ENCODE measurements around the gene CLEC7A. TPM values are rescaled to one million over a fixed set of nuclear protein-coding genes. Genes with fewer than 3 reads are reported as not detected.

CLEC7A gene
- total RNA-seq, 1 experiment from 2014 or later, result not detected

DNA sequence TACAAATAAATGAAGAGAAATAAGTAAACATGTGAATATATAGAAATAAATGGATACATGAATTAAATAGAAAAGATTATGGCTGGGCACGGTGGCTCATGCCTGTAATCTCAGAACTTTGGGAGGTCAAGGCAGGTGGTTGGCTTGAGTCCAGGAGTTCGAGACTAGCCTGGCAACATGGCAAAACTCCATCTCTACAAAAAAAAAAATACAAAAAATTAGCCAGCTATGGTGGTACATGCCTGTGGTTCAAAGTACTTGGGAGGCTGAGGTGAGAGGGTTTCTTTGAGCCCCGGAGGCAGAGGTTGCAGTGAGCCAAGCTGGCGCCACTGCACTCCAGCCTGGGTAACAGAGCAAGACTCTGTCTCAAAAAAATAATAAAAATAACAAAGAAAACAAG is 5.1 kb upstream of the CLEC7A start:
- intact Hi-C loops (cut with micrococcal nuclease), result no loop called here
- no peak overlapping the region for H3K9ac ChIP-seq (ENCODE audit: low read length)
- peaks cover 3% of the 10 kb centered on the region; the same call in 1 of the 2 replicates for H3K27me3 ChIP-seq (ENCODE audit: insufficient read depth, low read length)
- H3K4me2 ChIP-seq (ENCODE audit: low read length), result no peak overlapping the region
- POLR2A ChIA-PET, result no interaction called here
- no peak overlapping the region for H3K4me3 ChIP-seq (replicated peaks in 1 of 2; ENCODE audit: low read depth in 1 of 2, low read length in 2 of 2)
- H4K20me1 ChIP-seq (ENCODE audit: insufficient read depth), result no peaks in the 10 kb centered on the region
- H3K79me2 ChIP-seq (ENCODE audit: insufficient read depth, low read length), result no peaks in the 10 kb centered on the region
- ATAC-seq (no peak), DNase-seq (ENCODE audit: low read depth, low spot score) (no peak)
- no peak overlapping the region for H3K27ac ChIP-seq (ENCODE audit: low read depth, low read length)
- H3K9me2 ChIP-seq (ENCODE audit: insufficient read depth), result no peaks in the 10 kb centered on the region
- H2AFZ ChIP-seq (ENCODE audit: low read depth, low read length, poor library complexity, severe bottlenecking), result no peak overlapping the region
- H3K4me1 ChIP-seq (ENCODE audit: control insufficient read depth in 1 of 2, insufficient read depth in 2 of 2, low read length in 2 of 2), result peaks cover 0 to 3% of the 10 kb centered on the region in 2 experiments; a peak in 1 of 4 replicates
- H3K9me3 ChIP-seq (ENCODE audit: control insufficient read depth in 1 of 2, insufficient read depth in 1 of 2, low read depth in 1 of 2, low read length in 2 of 2), result no peaks in the 10 kb centered on the region
- RAD21 ChIA-PET (ENCODE audit: low non-redundant PET in 1 of 2, low total read pairs in 2 of 2, uncharacterized antibody in 2 of 2, unreplicated experiment in 2 of 2), result no interaction called here
- no TSS peak for BruUV-seq (replicated peaks)
- H3K36me3 ChIP-seq (ENCODE audit: control insufficient read depth in 1 of 2, insufficient read depth in 2 of 2, low read length in 2 of 2), result no peaks in the 10 kb centered on the region
- no peak for TF ChIP-seq ZFX (IDR thresholded peaks at IDR 0.05)
- TF ChIP-seq, protein P1, sequence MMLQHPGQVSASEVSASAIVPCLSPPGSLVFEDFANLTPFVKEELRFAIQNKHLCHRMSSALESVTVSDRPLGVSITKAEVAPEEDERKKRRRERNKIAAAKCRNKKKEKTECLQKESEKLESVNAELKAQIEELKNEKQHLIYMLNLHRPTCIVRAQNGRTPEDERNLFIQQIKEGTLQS (IDR thresholded peaks at IDR 0.05), result no peak
- no peak for TF ChIP-seq YY1 (IDR thresholded peaks at IDR 0.05; ENCODE audit: extremely low read depth, insufficient replicate concordance, low read depth, low read length)
- no peak for TF ChIP-seq POLR2A (IDR thresholded peaks at IDR 0.05; ENCODE audit: borderline replicate concordance, extremely low read depth, insufficient read depth, insufficient read length)
- no peak for TF ChIP-seq SP1 (IDR thresholded peaks at IDR 0.05; ENCODE audit: low read depth)
- TF ChIP-seq FOSL1 (IDR thresholded peaks at IDR 0.05; ENCODE audit: low read depth), result no peak
- TF ChIP-seq EZH2phosphoT487 (IDR thresholded peaks at IDR 0.05; ENCODE audit: borderline replicate concordance), result no peak
- TF ChIP-seq, protein P2, sequence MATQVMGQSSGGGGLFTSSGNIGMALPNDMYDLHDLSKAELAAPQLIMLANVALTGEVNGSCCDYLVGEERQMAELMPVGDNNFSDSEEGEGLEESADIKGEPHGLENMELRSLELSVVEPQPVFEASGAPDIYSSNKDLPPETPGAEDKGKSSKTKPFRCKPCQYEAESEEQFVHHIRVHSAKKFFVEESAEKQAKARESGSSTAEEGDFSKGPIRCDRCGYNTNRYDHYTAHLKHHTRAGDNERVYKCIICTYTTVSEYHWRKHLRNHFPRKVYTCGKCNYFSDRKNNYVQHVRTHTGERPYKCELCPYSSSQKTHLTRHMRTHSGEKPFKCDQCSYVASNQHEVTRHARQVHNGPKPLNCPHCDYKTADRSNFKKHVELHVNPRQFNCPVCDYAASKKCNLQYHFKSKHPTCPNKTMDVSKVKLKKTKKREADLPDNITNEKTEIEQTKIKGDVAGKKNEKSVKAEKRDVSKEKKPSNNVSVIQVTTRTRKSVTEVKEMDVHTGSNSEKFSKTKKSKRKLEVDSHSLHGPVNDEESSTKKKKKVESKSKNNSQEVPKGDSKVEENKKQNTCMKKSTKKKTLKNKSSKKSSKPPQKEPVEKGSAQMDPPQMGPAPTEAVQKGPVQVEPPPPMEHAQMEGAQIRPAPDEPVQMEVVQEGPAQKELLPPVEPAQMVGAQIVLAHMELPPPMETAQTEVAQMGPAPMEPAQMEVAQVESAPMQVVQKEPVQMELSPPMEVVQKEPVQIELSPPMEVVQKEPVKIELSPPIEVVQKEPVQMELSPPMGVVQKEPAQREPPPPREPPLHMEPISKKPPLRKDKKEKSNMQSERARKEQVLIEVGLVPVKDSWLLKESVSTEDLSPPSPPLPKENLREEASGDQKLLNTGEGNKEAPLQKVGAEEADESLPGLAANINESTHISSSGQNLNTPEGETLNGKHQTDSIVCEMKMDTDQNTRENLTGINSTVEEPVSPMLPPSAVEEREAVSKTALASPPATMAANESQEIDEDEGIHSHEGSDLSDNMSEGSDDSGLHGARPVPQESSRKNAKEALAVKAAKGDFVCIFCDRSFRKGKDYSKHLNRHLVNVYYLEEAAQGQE (IDR thresholded peaks at IDR 0.05; ENCODE audit: low read depth), result no peak
- TF ChIP-seq POLR2AphosphoS5 (IDR thresholded peaks at IDR 0.05; ENCODE audit: low read depth, low read length), result no peak
- TF ChIP-seq, protein P3, sequence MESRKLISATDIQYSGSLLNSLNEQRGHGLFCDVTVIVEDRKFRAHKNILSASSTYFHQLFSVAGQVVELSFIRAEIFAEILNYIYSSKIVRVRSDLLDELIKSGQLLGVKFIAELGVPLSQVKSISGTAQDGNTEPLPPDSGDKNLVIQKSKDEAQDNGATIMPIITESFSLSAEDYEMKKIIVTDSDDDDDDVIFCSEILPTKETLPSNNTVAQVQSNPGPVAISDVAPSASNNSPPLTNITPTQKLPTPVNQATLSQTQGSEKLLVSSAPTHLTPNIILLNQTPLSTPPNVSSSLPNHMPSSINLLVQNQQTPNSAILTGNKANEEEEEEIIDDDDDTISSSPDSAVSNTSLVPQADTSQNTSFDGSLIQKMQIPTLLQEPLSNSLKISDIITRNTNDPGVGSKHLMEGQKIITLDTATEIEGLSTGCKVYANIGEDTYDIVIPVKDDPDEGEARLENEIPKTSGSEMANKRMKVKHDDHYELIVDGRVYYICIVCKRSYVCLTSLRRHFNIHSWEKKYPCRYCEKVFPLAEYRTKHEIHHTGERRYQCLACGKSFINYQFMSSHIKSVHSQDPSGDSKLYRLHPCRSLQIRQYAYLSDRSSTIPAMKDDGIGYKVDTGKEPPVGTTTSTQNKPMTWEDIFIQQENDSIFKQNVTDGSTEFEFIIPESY (IDR thresholded peaks at IDR 0.05; ENCODE audit: extremely low read depth, insufficient replicate concordance, low read length), result no peak
- CTCF ChIA-PET, result interaction anchor here (0.9 to 2.2 kb wide), 2 partner anchors 384 to 386 kb away, joined by 4 to 7 read pairs; no protein-coding TSS in a partner anchor
